OCI-LY7 (cell line): ENCODE results near the gene BPIFB4.

Experiments
- CTCF ChIP-seq: fragments of 200-600 bp; sonication (generic); conservative IDR thresholded peaks from 2 replicates; pipeline ENCODE4 v1.5.1; 2014; ENCODE audit warnings: mild to moderate bottlenecking, antibody characterized with exemption, low read length, moderate library complexity, mixed read lengths
- EZH2phosphoT487 ChIP-seq: fragments of 200-600 bp; sonication (generic); IDR thresholded peaks from 2 replicates; pipeline ENCODE4 v1.6.1; 2018; ENCODE audit warnings: low read depth, borderline replicate concordance, mild to moderate bottlenecking, mixed run types, antibody characterized with exemption, low read length, moderate library complexity, mixed read lengths

GRCh38 chr20:33061658-33062028 lies 17.8 kb upstream of the BPIFB4 start:
- TF ChIP-seq CTCF = no peak
- TF ChIP-seq EZH2phosphoT487 = no peak
